Stimulated activated CD4-positive, alpha-beta T cell treated with anti-CD3 and anti-CD28 coated beads, Interleukin-15, amount 100 ng/mL, for 1 hour (primary cell): ENCODE data around the gene STARD13.

ENCODE experiments used
- DNase-seq, 2 donors: peaks; one replicate each; pipeline ENCODE4 v3.0.0-alpha.2; 2020; ENCODE audit warnings: low read depth in 1 of 2, low spot score in 1 of 2

Gene STARD13

DNA sequence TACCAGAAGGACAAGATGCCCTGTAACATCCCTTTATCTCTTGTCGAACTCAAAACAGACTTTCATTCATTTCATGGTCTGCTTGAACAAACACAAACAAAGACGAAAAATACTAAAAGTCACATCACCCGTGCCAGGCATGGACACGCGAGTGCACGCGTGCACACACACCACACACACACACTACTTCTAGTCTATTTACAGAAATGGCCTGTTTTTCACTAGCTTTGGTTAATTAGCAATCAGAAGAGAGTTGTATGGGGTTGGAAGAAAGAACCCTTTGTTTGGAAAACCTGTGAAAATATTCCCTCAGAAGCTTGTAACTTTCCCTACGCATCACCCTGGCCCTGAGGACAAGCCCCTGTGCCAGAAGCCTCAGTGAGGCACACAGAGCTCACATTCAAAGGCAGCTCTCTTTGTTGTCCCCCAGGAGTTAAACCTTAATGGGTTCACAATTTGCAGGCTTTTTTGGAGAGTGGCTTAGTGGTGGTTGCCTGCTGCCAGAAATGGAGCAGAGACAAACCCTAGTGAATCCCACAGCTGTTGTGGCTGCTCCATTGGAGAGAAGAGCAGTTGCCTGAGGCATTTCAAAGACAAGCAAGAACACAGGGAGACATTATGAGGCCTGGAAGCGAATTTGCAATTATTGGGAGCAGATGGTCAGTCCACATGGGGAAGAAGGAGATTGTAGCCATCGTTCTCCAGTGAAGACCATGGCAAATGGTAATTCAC, 55.9 kb downstream of the STARD13 start:
- no peak for DNase-seq

DNA sequence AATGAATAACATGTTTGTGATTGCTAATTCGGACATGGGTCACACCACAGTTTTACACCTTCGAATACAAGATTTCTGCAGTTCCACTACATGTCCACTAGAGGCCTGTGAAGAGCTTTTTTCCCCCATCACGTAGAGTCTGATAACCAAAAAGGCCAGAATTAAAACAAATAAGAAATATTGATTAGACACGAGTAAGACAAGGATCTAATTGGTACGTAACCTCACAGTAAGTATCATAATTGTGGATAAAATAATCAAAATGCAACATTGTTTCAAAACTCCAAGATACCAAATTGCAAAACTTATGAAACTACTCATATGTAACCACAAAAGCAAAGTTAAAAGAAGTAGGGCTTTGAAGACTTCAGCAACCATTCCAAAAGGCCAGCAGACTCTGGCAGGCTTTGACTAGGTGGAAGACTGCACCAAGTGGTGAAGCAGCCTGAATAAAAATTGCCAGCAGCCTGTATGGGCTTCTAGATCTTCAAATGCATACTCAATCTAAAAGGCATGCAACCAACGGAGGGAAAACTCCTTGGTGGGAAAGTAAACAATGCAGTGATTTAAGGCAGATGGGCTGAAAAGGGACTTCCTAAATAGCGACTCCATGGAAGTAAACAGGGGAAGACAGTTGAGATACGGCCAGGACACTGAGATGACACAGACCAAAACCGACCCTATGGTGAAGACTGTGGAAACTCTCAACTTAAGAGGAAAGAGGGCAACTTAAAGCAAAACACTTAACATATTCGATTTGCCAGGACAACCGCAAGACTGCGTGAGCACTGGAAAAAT, 56.7 kb downstream of the STARD13 start:
- no peak for DNase-seq

DNA sequence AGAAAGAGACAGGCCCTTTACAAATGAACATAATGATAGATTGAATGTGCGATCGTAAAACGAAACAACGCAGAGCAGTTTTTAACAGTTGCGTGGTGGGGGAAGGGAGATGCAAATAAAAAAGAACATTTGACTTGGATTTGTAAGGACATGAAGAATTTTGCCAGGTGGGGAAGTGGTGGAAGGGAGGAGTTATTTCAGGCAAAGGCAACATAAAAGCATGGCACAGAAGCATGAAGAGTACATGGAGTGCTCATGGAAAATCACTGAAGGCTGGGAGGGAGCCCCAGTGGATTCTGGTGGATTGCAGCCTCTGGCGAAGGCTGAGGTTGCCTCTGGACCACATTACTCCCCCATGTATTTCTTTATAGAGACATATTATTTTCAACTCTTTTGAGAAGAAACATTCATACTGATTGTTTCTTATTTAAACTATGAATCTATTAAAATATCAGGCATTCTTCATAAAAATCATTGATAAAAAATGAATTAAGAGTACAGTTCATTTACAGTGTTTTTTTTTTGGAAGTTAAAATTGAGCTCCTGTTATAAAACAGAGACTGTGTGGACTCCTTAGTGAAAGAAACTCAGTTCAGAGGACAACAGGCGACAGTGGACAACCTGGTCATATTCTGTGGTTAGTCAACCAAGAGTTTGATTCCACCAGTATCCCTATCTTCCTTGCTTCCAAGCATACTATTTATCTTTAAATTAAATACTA, 57.5 kb downstream of the STARD13 start:
- DNase-seq = no peak

DNA sequence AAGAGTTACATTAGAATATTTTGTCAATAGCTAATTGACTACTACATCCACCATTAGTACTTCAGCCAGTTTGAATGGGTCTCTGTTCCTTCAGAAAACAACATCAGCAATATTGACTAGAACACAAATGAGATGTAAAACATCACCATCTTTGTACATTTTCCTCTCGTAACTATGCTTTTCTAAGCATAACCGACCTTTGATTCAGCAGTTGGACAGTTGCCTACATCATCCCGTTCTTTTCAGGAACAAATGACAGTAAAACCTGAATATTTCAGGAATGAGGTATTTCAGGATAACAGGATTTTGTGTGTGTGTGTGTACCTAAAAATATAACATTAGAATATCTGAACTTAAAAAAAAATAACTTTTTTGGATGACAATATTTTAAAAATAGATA, 60.9 kb downstream of the STARD13 start:
- DNase-seq = no peak

DNA sequence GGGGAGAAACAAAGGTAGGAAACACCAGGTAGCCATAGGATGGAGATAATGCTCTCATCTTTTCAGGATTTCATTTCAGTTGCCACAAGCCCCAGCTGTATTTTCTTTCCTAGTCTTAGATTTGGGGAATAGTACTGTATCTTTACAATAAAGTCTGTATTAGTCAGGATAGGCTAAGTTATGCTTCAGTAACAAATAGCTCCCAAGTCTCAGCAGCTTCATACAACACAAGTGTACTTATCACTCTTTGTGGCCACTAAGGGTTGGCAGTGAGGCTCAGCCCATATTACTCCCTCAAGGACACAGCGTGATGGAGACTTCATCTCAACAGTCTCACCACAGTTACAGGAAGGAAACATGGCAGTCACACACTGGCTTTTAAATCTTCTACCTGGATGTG, 61.4 kb downstream of the STARD13 start:
- DNase-seq = no peak

DNA sequence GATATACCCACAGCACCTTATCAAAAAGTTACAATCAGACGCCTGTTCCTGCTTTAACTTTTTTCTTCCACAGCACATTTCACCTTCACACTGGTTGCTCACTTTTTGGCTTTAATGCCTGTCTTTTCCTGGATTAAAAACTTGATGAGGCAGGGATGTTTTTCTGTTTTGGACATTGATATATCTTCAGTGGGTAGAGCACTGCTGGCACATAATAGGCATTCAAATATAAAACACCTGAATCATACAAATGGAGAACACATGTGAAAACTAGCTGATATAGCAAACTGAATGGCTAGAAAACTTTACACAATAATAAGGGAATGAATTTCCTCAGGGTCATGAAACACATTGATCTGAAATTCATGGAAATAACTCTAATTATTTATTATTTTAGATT, 65.6 kb downstream of the STARD13 start:
- no peak for DNase-seq

DNA sequence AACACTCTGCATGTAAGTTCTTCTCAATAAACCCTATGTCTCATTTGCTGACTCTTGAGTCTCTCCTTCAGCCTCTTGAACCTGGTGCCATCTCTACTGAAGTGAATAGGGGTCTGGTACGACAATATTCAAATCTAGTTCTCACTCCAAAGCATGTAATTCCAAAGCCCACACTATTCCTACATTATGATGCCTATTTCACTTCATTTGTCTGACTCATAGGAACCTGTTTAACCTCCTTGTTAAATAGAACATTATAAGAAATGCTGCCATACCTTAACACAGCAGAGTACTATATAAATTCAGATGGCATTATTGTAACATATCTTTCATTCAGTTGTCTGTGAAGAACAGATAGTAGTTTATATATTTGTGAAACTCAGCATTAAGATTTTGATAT, 67.1 kb downstream of the STARD13 start:
- DNase-seq = no peak

DNA sequence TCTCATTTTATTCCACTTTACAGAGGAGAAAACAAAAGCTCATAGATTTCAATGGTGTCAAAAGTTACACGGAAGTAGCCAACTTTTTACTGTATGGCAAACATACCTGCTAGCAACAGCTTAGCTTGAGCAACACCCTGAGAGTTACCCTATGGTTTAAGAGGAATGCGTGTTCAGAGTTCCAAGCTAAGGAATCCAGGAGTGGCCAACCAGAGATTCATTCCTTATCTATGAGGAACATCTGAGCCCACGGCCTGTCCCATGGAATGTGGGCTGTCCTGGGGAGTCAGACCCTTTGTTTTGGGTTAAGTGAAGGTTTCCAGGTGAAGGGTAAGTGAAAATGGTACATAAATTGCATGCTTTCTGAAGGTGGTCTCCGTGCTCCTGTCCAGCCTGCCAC, 67.5 kb downstream of the STARD13 start:
- no peak for DNase-seq

DNA sequence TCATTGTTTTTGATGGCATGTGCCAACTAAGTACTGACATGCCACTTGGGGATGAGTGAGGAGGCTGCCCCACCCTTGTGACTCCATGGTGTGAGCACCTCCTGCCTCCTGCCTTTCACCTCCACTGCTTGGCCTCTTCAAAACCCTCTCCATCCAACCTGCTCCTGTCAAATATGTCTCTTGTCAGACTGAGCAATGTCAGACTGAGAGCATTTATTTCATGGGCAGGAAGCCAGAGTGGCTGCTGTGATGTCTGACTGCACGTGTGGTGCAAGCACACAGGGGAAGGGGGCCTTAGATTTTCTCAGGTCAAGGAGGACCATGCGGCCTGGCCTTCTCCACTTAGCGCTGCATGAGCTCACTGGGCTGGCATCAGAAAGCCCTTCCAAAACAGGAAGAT, 68.3 kb downstream of the STARD13 start:
- DNase-seq = no peak

DNA sequence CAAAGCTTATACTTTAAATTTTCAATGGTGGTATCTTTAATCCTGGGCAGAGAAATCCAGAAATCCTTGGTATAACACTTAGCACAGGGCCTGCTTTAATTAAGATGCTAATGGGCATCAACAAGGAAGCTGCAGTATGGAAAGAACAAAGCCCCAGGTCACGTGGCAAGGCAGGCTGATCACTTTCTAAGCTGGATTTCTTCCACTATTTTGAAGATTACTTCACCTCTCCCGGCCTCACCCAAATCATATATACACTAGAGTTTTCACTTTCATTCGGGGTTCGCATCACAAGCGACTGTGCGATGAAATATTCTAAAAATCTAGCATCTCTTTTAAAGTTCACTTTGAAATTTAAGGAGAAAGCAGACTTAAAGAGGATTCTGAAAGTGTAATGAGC, 71.8 kb downstream of the STARD13 start:
- no peak for DNase-seq

DNA sequence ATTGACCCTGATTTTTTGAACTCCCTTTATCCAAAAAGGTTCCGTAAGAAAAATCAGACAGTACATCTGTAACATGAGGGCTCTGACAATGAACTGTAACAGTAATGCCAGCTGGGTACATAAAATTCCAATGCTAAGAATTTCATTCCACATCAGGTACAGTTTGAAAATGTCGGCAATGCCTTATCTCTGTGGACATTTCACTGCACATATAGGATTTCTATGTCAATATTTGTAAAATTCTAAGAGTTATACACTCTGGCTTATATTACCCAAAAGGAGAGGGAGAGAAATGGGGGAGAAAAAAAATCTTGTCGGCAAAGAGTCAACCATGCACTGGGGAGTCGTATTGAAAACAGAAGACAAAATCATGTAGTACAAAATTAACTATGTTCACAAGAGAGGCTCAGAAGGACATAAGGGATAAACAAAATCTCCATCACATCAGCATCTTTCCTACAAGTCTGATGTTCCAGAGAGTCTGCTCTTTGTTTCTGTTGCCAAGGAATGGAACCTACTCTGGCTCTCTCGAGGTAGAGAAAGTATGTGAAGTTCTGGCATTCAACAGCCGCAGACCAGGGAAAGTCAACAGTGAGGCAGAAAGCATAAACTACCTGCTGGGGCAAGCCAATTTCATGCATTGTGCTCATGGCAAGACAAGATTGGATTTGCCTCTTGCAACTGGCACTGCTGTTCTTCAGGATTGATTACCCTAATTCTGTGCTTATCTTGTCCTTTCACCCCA, 72.4 kb downstream of the STARD13 start:
- no peak for DNase-seq

DNA sequence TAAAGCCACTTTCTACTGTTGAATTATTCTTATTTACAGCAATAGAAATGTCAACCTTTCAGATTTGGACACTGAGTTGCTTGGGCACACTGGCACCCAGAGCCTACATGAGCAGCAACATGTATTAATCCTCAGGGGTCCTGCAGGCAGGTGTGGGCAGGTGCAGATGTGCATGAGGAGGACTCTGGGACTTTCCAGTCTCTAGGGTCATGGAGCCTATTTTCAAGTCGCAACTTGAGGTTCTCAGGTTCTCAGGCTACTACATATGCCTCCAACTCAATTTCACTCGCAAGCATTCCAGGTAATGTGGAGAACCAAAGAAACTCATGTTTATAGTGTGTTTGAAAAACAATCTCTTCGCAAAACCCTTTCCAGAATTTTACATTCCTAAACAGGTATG, 73.2 kb downstream of the STARD13 start:
- DNase-seq = no peak

DNA sequence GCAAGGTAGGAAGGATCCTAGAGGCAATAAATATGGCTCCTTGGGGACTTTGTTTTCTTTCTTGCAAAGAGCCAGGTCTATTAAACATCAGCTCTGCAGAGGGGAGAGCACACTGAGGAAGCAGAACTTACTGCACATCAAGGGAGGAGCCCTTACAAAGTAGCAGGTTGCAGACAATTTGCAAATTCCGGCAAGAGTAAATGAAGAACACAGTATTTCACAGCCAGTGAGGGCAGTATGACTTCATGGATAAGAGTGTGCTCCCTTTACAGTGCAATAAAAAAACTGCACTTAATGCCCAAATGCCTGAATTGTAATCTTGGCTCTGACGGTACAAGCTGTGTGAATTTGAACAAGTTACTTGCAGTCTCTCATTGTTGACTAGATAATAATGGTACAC, 75.5 kb downstream of the STARD13 start:
- no peak for DNase-seq

DNA sequence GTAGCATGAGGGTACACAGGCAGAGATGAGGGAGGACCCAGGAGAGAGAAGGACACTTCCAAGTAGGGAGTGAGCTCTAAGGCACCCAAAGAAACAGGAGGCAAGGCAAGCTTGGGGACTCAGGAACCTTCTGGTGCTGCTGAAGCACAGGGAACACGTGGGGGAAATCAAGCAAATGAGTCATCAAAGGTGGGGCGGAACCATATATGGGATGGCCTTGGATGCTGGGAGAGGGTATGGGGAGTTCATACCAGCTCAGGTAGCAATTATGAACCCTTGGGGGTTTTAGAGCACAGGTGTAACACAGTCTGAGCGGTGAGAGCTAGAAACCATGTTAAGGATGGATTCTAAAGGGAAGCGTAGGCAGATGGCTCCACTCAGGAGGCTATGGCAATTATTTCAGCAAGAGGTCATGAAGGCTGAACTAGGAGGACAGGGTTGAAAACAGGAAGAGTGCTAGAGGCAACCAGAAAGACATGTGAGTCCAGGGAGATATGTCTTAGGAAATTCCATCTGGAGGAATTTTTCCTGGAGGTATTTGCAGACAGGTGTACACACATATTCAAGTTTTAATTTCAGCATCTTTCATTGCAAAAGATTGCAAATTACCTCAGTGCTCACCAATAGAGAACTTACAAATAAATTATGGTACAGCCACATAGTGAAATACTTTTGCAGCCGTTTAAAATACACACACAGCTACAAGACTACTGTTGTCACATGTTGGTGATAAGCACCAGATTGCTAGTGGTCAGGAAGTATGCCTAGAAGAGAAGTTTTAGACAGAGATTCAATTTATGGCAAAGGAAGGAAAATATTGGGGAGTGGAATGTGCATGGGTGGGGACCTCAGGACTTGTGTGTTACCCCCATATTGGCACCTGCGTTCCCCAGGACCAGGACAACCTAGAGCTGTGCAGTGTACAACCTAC, 77.0 kb downstream of the STARD13 start:
- no peak for DNase-seq

DNA sequence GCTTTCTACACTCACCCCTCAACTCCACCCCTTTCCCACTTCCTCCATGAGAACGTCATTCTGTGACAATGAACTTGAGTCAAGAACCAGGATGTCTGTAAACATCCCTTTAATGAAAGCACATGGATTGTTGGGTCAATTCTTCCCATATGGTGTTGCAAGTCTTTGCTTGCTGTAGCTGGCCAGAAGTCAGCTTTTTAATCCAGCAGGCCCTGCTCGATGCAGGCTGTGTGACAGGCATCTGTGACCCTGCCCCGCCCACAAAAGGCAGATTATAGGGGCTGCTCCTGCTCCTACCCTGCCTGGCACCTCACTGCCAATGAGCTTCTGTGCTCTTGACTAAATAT, 78.0 kb downstream of the STARD13 start:
- no peak for DNase-seq

DNA sequence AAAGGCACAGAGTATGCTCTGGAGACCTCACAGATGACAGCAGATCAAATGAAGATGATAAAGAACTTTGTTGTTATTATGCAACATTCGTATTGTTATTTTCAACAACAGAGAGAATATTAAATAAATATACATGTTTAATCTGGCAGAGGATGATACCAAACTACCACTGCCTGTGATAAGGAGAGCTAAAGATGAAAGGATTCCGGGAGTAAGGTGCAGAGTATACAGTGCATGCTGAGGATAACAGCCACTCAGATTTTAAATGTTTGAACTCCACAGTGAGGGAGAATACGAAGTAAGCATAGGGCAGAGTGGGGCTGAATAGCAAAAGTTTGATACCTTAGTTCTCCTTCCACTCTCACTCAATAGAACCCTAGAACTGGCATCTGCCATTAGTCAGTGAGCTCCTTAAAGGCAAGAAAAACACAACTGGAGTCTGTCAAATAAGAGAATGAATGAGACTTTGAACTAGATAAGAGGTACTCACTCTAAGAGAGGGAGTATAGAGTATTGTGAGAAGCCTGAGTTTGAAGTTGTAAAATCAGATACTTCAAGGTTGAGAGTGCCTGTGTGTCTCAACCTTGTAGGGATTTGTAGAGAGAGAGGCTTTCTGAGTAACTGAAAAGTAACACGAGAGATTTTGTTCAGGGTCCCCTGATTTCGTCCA, 78.5 kb downstream of the STARD13 start:
- no peak for DNase-seq

DNA sequence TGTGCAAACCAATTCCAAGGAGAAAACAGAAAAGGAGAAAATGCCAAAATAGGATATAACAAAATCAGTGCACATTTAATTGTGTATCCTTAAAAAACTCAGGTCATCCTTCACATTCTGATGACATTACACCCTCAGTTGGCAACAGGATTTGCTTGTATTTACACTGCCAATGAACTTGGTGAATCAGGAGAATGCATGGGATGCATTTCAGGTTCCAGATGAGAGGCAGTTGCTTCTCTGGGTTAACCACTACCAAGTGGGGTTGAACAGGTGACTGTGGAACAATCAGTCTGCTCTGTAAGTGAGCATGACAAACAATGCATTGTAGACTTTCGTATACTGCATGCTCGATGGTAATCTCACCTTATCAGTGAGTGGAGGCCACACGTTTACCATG, 79.1 kb downstream of the STARD13 start:
- DNase-seq = no peak

DNA sequence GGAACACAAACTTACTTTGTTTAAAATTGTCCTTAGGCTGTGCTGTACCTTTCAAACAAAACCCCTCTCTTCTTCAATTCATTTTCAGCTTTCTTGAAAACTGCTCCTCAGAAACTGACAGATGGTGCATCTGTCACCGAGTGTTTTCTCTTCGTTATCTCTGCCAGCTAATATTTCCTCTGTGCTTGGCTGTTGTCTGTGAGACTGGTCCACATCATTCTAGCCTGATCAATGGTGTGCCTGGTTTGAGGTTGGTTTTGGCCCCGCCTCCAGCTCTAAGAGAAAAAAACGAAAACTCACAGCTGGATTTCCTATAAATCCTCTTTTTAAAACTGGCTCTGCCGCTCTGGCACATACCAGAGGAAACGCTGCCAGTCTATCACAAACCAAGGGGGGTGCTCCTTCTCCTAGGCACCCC, 79.7 kb downstream of the STARD13 start:
- DNase-seq = no peak

DNA sequence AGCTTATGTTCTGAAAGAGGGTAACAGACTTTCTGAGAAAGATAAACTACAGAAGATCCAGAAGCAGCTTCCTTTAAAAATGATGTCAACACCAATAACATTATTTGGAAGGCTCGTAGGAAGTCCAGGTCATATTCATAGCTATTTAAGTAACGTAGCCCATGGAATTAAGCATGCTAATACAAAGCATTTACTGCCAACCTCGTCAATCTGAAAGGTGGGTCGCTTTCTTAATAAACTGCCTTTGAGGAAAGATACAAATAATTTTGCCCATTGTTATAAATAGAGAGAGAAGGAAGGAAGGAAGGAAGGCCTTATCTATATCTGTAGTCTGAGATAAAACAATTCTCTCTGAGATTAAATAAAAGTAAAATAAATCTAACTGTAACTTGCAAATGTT, 80.3 kb downstream of the STARD13 start:
- DNase-seq = no peak
